Activated CD4-positive, alpha-beta T cell treated with anti-CD3 and anti-CD28 coated beads for 36 hours (primary cell): Measurements from ENCODE around the gene SPSB4. TPM values are rescaled to one million over a fixed set of nuclear protein-coding genes. Genes with fewer than 3 reads are reported as not detected.

ENCODE experiments used
- ATAC-seq: fragments of 200-7000 bp; cut with Tn5 transposase; one replicate; pipeline ENCODE4 v1.10.0; 2021; ENCODE audit warnings: mild to moderate bottlenecking, moderate library complexity
- CTCF ChIA-PET: fragments of 350-600 bp; sonication (Branson Sonifier 250); formaldehyde crosslinking; loops from one replicate; lab custom pipeline; 2021; ENCODE audit warnings: antibody characterized with exemption; lab: Charles Lee
- POLR2A ChIA-PET: fragments of 350-600 bp; sonication (Branson Sonifier 250); formaldehyde crosslinking; loops from one replicate; lab custom pipeline; 2021; ENCODE audit warnings: antibody characterized with exemption, inconsistent platforms; lab: Charles Lee
- DNase-seq: peaks from one replicate; pipeline ENCODE4 v3.0.0-alpha.2; 2020
- H3K27ac Mint-ChIP-seq: one replicate; pipeline ENCODE4 v1.8.0; 2021; ENCODE audit warnings: mixed read lengths
- H3K27me3 Mint-ChIP-seq: one replicate; pipeline ENCODE4 v1.8.0; 2021; ENCODE audit warnings: mixed read lengths
- H3K36me3 Mint-ChIP-seq: one replicate; pipeline ENCODE4 v1.8.0; 2021; ENCODE audit warnings: low read depth, mixed read lengths
- H3K4me1 Mint-ChIP-seq: one replicate; pipeline ENCODE4 v1.8.0; 2021; ENCODE audit warnings: mixed read lengths
- H3K4me3 Mint-ChIP-seq: one replicate; pipeline ENCODE4 v1.8.0; 2021; ENCODE audit warnings: mild to moderate bottlenecking, moderate library complexity, mixed read lengths
- H3K9me3 Mint-ChIP-seq: one replicate; pipeline ENCODE4 v1.8.0; 2021; ENCODE audit warnings: low read depth, mixed read lengths
- intact Hi-C, 2 experiments: fragments of 100-400 bp; cut with DNase I in 1 of 2; cut with micrococcal nuclease in 1 of 2; formaldehyde crosslinking; loops; one replicate each; pipeline versions ENCODE4 v1.14.2 to v1.15.1; 2022 to 2024; cut with DNase I, micrococcal nuclease
- total RNA-seq, 2 experiments: library from RNA; stranded (reverse); gene quantifications; one replicate each; pipeline ENCODE4 v1.2.3, GENCODE V29; 2021

Gene SPSB4
- total RNA-seq, 2 experiments from 2014 or later = not detected

- no peak overlapping the region for H3K4me3 Mint-ChIP-seq
- no peak overlapping the region for H3K27ac Mint-ChIP-seq
- POLR2A ChIA-PET = no interaction called here
- H3K27me3 Mint-ChIP-seq = peaks cover 6% of the 10 kb centered on the region
- intact Hi-C loops = no loop called here
- no peaks in the 10 kb centered on the region for H3K36me3 Mint-ChIP-seq
- H3K9me3 Mint-ChIP-seq = peaks cover 3% of the 10 kb centered on the region
- ATAC-seq (no peak), DNase-seq (no peak)
- no peaks in the 10 kb centered on the region for H3K4me1 Mint-ChIP-seq
- CTCF ChIA-PET = interaction anchor here (1.1 kb wide), 1 partner anchor 39 kb away, joined by 5 read pairs; no protein-coding TSS in a partner anchor
Measured at GRCh38 chr3:141148770-141149169, 97.6 kb downstream of the SPSB4 start.

GRCh38 chr3:141150081-141150830, 99.1 kb downstream of the SPSB4 start:
- no peak overlapping the region for H3K27ac Mint-ChIP-seq

GRCh38 chr3:141150931-141151330, 99.8 kb downstream of the SPSB4 start:
- ChIA-PET CTCF (interaction anchor here (0.7 to 0.8 kb wide), 2 partner anchors 34 to 35 kb away, joined by 3 read pairs; no protein-coding TSS in a partner anchor), POLR2A (no interaction called here)
- Mint-ChIP-seq H3K4me3 (no peak overlapping the region), H3K36me3 (no peaks in the 10 kb centered on the region), H3K4me1 (no peaks in the 10 kb centered on the region), H3K27me3 (no peaks in the 10 kb centered on the region), H3K9me3 (no peaks in the 10 kb centered on the region), H3K27ac (no peak overlapping the region)
- intact Hi-C loops = no loop called here
- ATAC-seq = no peak
- no peak for DNase-seq

More at GRCh38 chr3:141150081-141150830, 99.1 kb downstream of the SPSB4 start:
- CTCF ChIA-PET = interaction anchor here (0.8 to 1.1 kb wide), 2 partner anchors 34 to 37 kb away, joined by 3 to 5 read pairs; no protein-coding TSS in a partner anchor
- DNase-seq (no peak), ATAC-seq (no peak)
- POLR2A ChIA-PET = no interaction called here
- intact Hi-C loops = no loop called here
- no peaks in the 10 kb centered on the region for H3K9me3 Mint-ChIP-seq
- no peaks in the 10 kb centered on the region for H3K27me3 Mint-ChIP-seq
- H3K4me1 Mint-ChIP-seq = no peaks in the 10 kb centered on the region
- no peaks in the 10 kb centered on the region for H3K36me3 Mint-ChIP-seq
- no peak overlapping the region for H3K4me3 Mint-ChIP-seq

DNA sequence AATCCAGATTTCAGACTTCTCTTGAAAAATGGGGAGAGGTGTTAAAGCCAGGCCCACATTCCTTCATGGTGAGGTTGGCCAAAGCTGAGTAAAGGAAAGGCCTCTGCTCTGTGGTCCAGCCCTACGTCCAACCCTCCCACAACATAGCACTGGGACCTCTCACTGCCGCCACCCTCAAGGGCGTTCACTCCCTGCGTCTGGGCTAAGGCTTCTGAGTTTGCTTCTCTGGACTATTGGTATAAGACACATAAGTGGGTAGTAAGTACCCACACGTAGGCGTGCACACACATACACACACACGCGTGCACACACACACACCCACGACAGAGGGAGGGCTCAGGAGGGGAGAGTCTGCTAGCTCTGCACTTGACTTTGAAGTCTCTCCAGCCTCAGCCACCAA, 100.3 kb downstream of the SPSB4 start:
- ChIA-PET POLR2A (no interaction called here), CTCF (interaction anchor here (0.7 kb wide), 1 partner anchor 33 kb away, joined by 3 read pairs; no protein-coding TSS in a partner anchor)
- no peak overlapping the region for H3K4me3 Mint-ChIP-seq
- intact Hi-C loops = no loop called here
- DNase-seq (no peak), ATAC-seq (no peak)
- H3K27ac Mint-ChIP-seq = no peak overlapping the region
- H3K4me1 Mint-ChIP-seq = no peaks in the 10 kb centered on the region
- H3K36me3 Mint-ChIP-seq = no peaks in the 10 kb centered on the region
- H3K27me3 Mint-ChIP-seq = no peaks in the 10 kb centered on the region
- H3K9me3 Mint-ChIP-seq = no peaks in the 10 kb centered on the region

- H3K4me1 Mint-ChIP-seq = no peaks in the 10 kb centered on the region
- H3K36me3 Mint-ChIP-seq = no peaks in the 10 kb centered on the region
- intact Hi-C loops = no loop called here
- DNase-seq (no peak), ATAC-seq (no peak)
- H3K27me3 Mint-ChIP-seq = no peaks in the 10 kb centered on the region
- ChIA-PET POLR2A (no interaction called here), CTCF (no interaction called here)
- H3K9me3 Mint-ChIP-seq = no peaks in the 10 kb centered on the region
- no peak overlapping the region for H3K4me3 Mint-ChIP-seq
- no peak overlapping the region for H3K27ac Mint-ChIP-seq
Measured at GRCh38 chr3:141152130-141152529, 101.0 kb downstream of the SPSB4 start.

- H3K36me3 Mint-ChIP-seq = no peaks in the 10 kb centered on the region
- H3K27me3 Mint-ChIP-seq = no peaks in the 10 kb centered on the region
- intact Hi-C loops = no loop called here
- DNase-seq = no peak
- no peak overlapping the region for H3K27ac Mint-ChIP-seq
- POLR2A ChIA-PET = no interaction called here
- H3K4me1 Mint-ChIP-seq = no peaks in the 10 kb centered on the region
- CTCF ChIA-PET = no interaction called here
- ATAC-seq = no peak
- H3K9me3 Mint-ChIP-seq = no peaks in the 10 kb centered on the region
- no peak overlapping the region for H3K4me3 Mint-ChIP-seq
Measured at GRCh38 chr3:141152801-141153678, 101.9 kb downstream of the SPSB4 start.

DNA sequence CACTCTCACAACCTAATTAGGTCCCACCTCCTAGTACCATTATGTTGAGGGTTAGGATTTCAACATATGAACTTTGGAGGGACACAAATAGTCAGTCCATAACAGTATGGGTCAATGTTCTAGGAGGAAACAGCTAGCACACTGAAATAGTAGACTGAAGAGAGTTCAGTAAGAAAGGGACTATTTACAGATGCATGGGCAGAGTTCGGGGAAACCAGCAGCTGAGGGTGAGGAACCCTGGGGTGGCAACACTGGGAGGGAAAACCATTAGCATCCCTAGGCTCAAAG, 102.5 kb downstream of the SPSB4 start:
- Mint-ChIP-seq H3K27me3 (peaks cover under 1% of the 10 kb centered on the region), H3K27ac (no peak overlapping the region), H3K9me3 (peaks cover 1% of the 10 kb centered on the region), H3K4me1 (no peaks in the 10 kb centered on the region), H3K4me3 (no peak overlapping the region), H3K36me3 (no peaks in the 10 kb centered on the region)
- ChIA-PET POLR2A (no interaction called here), CTCF (no interaction called here)
- intact Hi-C loops = no loop called here
- ATAC-seq = no peak
- DNase-seq = no peak

DNA sequence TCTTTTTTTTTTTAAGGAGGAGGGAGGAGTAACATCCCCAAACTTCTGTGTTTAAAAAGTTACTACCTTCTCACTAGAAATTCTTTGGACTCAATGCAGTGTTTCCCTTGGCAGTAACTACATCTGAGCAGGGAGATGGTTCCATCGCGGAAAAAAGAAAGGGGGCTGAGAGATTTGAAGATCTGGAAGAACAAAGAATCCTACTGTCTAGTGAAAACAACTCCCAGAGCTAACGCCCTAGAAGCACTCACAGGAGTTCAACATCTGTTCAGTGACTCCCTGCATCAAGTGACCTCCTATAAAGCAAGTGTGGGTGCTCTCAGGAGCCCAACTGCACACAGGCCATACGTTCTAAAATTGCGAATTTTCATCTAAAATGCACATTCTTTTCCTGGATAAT, 113.7 kb downstream of the SPSB4 start:
- H3K36me3 Mint-ChIP-seq = no peaks in the 10 kb centered on the region
- no peak for DNase-seq
- no peak overlapping the region for H3K27ac Mint-ChIP-seq
- ChIA-PET CTCF (no interaction called here), POLR2A (no interaction called here)
- intact Hi-C loops = no loop called here
- no peak overlapping the region for H3K4me3 Mint-ChIP-seq
- H3K4me1 Mint-ChIP-seq = no peaks in the 10 kb centered on the region
- H3K27me3 Mint-ChIP-seq = no peaks in the 10 kb centered on the region
- H3K9me3 Mint-ChIP-seq = peaks cover 3% of the 10 kb centered on the region
- no peak for ATAC-seq

GRCh38 chr3:141167681-141168080, 116.5 kb downstream of the SPSB4 start:
- intact Hi-C loops = no loop called here
- H3K36me3 Mint-ChIP-seq = no peaks in the 10 kb centered on the region
- CTCF ChIA-PET = interaction anchor here (0.9 to 1.1 kb wide), 2 partner anchors 24 to 33 kb away, joined by 3 to 4 read pairs; no protein-coding TSS in a partner anchor

DNA sequence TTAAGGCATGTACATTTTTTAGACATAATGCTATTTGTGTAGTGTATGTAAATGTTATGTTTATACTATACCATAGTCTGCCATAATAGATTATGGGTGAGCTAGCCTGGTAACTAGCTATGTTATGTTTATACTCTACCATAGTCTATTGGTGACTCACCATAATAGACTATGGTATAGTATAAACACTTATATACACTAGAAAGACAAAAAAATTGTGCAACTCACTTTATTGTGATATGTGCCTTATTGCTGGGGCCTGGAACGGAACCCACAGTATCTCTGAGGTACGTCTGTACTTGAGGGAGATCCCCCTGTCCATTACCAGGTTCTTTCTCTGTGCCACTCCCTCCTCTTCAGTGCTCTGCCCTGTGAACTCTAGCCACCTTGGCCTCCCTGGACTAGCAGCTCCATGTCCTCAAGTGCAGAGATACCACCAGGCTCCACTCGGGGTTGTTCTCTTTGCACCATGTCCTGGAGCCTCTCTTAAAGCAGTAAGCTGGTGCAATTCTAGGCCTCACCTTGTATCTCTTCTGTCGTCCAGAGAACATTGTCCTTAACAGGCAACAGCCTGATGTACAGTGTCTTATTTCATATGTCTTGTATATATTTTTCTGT, 119.6 kb downstream of the SPSB4 start:
- Mint-ChIP-seq H3K36me3 (no peaks in the 10 kb centered on the region), H3K27me3 (peaks cover 2% of the 10 kb centered on the region), H3K4me3 (no peak overlapping the region), H3K4me1 (no peaks in the 10 kb centered on the region), H3K27ac (no peak overlapping the region), H3K9me3 (no peaks in the 10 kb centered on the region)
- no peak for ATAC-seq
- intact Hi-C loops = no loop called here
- no peak for DNase-seq
- ChIA-PET CTCF (no interaction called here), POLR2A (no interaction called here)

More at GRCh38 chr3:141167681-141168080, 116.5 kb downstream of the SPSB4 start:
- H3K27ac Mint-ChIP-seq = no peak overlapping the region
- DNase-seq = no peak
- POLR2A ChIA-PET = no interaction called here
- no peak for ATAC-seq
- no peak overlapping the region for H3K4me3 Mint-ChIP-seq
- no peaks in the 10 kb centered on the region for H3K9me3 Mint-ChIP-seq
- H3K4me1 Mint-ChIP-seq = no peaks in the 10 kb centered on the region
- H3K27me3 Mint-ChIP-seq = peaks cover 2% of the 10 kb centered on the region

DNA sequence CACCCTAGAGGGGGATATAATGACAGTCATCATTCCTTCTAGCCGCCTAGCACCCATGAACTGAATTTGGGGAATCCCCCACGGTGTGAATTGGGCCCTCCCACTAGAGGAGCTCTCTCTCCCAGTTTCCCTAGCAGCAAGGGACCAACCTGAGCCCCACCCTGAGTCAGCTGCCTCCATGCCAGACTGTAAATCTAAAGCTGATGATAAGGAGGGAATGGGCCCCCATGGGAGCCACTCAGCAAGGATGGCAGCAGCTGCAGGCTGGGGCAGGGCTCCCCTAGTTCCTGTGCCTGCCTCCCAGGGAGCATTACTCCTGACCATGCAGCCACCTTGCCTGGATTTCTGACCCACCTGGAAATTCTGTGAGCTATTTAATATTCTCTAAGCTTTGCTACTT, 123.5 kb downstream of the SPSB4 start:
- DNase-seq = no peak
- H3K27ac Mint-ChIP-seq = no peak overlapping the region
- no peaks in the 10 kb centered on the region for H3K9me3 Mint-ChIP-seq
- intact Hi-C loops = no loop called here
- ATAC-seq = no peak
- ChIA-PET CTCF (no interaction called here), POLR2A (no interaction called here)
- H3K4me1 Mint-ChIP-seq = no peaks in the 10 kb centered on the region
- no peak overlapping the region for H3K4me3 Mint-ChIP-seq
- peaks cover 2% of the 10 kb centered on the region for H3K27me3 Mint-ChIP-seq
- no peaks in the 10 kb centered on the region for H3K36me3 Mint-ChIP-seq
